ENCODE results near the gene NFAM1. TPM values are rescaled to one million over a fixed set of nuclear protein-coding genes. Genes with fewer than 3 reads are reported as not detected.

The NFAM1 gene
- polyA plus RNA-seq, 1 donor, result 1.8 TPM

DNA sequence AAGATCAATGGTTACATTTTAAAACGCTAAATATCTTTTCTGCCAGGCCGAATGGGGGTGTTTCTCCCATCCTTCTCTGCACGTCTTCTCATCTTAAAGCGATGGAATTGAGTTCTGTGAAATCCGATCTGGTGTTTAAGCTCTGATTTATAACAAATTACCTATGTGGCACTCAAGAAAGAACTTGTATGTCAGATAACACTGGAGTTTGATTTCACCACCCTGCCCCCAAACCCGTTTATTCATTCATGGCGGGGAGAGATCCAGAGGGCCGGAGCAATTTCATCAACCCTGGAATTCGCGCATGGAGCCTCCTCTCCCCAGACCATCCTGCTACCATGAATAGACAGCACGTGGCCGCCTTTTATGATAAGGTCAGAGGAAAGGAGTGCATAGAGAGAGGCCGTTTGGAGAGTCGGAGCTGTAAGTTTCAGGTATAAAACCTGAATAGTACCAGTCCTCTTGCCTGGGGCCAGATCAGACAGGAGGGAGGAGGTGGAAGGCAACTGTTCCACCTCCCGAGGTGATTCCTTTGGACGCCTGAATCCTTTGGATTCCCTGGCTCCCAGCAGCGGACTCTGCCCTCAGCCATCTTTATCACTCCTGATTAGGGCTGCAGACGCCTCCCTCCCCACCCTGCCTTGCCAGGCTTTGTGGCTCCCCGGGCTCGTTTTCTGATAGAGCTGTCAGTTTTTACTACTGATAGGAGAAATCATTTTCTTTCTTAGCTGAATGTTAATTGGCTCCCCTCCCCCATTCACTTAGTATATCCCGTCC lies 27.3 kb upstream of the NFAM1 start:
- peak; percentile 58 to 88 for DNase-seq
- Histone ChIP-seq H3K27ac (ENCODE audit: low read length) (peak overlapping the region; percentile 56), H3K9me3 (ENCODE audit: control insufficient read depth, low read depth, low read length) (no peaks in the 10 kb centered on the region), H3K27me3 (ENCODE audit: control insufficient read depth, insufficient read depth, low read length) (no peaks in the 10 kb centered on the region), H3K4me1 (ENCODE audit: control insufficient read depth, insufficient read depth, low read length) (peaks cover 17% of the 10 kb centered on the region), H3K4me3 (ENCODE audit: low read length) (no peak overlapping the region), H3K36me3 (ENCODE audit: control insufficient read depth, insufficient read depth, low read length) (no peaks in the 10 kb centered on the region)
- WGBS (ENCODE audit: insufficient coverage, low lambda C conversion rate), result 0% methylated on average over 1 of the region's 21 CpGs

DNA sequence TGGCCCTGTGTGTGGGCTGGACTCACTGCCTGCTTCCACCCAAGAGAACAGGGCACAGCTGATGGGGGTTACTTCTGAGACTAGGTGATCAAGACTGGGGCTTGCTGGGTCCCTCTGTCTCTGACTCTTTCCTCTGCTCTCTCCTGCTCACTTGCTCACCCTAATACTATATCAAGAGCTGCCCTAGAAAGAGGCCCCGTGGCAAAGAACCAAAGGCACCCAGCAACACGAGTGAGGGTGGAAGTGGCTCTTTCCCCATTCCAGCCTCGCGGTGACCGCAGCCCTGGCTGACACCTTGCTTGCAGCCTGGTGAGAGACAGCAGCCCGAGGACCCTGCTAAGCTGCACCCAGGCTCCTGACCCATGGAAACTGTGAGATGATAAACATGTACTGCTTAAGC lies 20.7 kb upstream of the NFAM1 start:
- Histone ChIP-seq H3K9me3 (ENCODE audit: control insufficient read depth, low read depth, low read length) (no peaks in the 10 kb centered on the region), H3K4me3 (ENCODE audit: low read length) (no peak overlapping the region), H3K27me3 (ENCODE audit: control insufficient read depth, insufficient read depth, low read length) (no peaks in the 10 kb centered on the region), H3K4me1 (ENCODE audit: control insufficient read depth, insufficient read depth, low read length) (no peaks in the 10 kb centered on the region), H3K36me3 (ENCODE audit: control insufficient read depth, insufficient read depth, low read length) (no peaks in the 10 kb centered on the region), H3K27ac (ENCODE audit: low read length) (no peak overlapping the region)
- WGBS (ENCODE audit: insufficient coverage, low lambda C conversion rate), result no CpG with 5 or more reads among the region's 6 CpGs
- DNase-seq, result no peak

DNA sequence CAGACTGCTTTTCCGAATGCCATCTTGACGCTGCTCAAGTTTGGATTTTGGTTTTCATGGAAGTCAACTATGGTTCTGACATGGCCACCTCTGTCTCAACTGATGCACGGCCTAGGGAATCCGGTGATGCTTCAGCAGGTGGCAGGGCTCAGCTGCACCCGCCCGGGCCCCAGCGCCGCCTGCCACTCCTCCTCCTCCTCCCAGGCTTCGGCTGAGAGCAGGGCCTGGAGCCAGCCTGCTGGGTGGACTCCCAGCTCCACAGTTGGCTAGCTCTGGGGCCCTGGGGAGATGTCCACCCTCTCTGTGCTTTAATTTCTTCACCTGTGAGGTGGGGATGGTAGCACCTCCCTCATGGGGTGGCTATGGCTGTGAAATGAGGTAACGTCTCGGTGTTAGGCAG lies 20.3 kb upstream of the NFAM1 start:
- H3K27ac ChIP-seq (ENCODE audit: low read length), result no peak overlapping the region
- H3K27me3 ChIP-seq (ENCODE audit: control insufficient read depth, insufficient read depth, low read length), result no peaks in the 10 kb centered on the region
- no CpG with 5 or more reads among the region's 11 CpGs for WGBS (ENCODE audit: insufficient coverage, low lambda C conversion rate)
- H3K4me3 ChIP-seq (ENCODE audit: low read length), result no peak overlapping the region
- no peaks in the 10 kb centered on the region for H3K9me3 ChIP-seq (ENCODE audit: control insufficient read depth, low read depth, low read length)
- no peaks in the 10 kb centered on the region for H3K4me1 ChIP-seq (ENCODE audit: control insufficient read depth, insufficient read depth, low read length)
- no peak for DNase-seq
- H3K36me3 ChIP-seq (ENCODE audit: control insufficient read depth, insufficient read depth, low read length), result no peaks in the 10 kb centered on the region

DNA sequence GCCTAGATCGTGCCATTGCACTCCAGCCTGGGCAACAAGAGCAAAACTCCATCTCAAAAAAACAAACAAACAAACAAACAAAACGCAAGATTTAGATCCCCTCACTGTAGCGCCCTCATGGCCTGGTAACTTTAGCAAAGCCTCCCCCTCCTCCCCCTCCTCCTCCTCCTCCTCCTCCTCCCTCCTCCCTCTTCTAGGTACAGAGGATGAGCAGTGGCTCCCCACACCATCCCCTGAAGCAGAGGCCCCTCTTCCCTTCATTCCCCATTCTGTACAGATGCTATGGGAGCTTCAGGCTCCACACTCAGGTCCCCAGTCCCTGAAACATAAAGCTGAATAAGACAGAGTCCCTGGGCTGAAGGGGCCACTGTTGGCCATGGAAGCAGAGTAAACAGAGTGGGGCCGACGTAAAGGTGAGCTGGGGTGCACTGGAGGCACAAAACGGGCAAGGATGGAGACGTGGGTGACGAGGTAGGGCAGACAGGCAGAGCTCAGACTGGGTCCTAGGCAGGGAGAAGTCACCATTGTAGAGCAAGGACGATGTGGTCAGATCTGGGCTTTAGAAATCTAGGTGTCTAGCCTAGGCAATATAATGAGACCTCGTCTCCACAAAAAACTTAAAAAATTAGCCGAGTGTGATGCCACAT lies 19.4 kb upstream of the NFAM1 start:
- no peak for DNase-seq
- H3K27ac ChIP-seq (ENCODE audit: low read length), result no peak overlapping the region
- no peaks in the 10 kb centered on the region for H3K36me3 ChIP-seq (ENCODE audit: control insufficient read depth, insufficient read depth, low read length)
- H3K9me3 ChIP-seq (ENCODE audit: control insufficient read depth, low read depth, low read length), result no peaks in the 10 kb centered on the region
- no CpG with 5 or more reads among the region's 11 CpGs for WGBS (ENCODE audit: insufficient coverage, low lambda C conversion rate)
- H3K27me3 ChIP-seq (ENCODE audit: control insufficient read depth, insufficient read depth, low read length), result no peaks in the 10 kb centered on the region
- H3K4me1 ChIP-seq (ENCODE audit: control insufficient read depth, insufficient read depth, low read length), result no peaks in the 10 kb centered on the region
- H3K4me3 ChIP-seq (ENCODE audit: low read length), result no peak overlapping the region

DNA sequence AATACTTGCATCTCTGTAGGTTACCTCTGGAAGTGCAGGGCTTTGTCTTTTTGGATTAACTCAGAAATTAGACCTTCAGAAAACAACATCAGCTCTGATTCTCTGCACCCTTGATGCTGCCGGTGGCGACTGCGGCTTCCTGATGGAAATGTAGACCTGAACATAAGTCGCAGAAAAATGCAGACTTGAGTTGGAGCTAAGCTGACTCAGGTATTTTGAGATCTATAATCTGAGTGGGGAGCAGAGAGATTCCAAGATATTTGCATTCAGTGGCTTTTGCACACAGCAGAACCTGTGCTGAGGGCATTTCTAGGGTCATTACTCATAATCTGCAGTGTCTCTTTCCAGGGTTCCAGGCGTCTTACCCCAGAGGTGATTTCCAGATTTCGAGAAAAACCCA lies 18.7 kb upstream of the NFAM1 start:
- H3K27me3 ChIP-seq (ENCODE audit: control insufficient read depth, insufficient read depth, low read length), result no peaks in the 10 kb centered on the region
- no peak overlapping the region for H3K4me3 ChIP-seq (ENCODE audit: low read length)
- H3K9me3 ChIP-seq (ENCODE audit: control insufficient read depth, low read depth, low read length), result no peaks in the 10 kb centered on the region
- WGBS (ENCODE audit: insufficient coverage, low lambda C conversion rate), result 100% methylated on average over 2 of the region's 6 CpGs
- no peaks in the 10 kb centered on the region for H3K36me3 ChIP-seq (ENCODE audit: control insufficient read depth, insufficient read depth, low read length)
- DNase-seq, result no peak
- H3K27ac ChIP-seq (ENCODE audit: low read length), result no peak overlapping the region
- no peaks in the 10 kb centered on the region for H3K4me1 ChIP-seq (ENCODE audit: control insufficient read depth, insufficient read depth, low read length)

DNA sequence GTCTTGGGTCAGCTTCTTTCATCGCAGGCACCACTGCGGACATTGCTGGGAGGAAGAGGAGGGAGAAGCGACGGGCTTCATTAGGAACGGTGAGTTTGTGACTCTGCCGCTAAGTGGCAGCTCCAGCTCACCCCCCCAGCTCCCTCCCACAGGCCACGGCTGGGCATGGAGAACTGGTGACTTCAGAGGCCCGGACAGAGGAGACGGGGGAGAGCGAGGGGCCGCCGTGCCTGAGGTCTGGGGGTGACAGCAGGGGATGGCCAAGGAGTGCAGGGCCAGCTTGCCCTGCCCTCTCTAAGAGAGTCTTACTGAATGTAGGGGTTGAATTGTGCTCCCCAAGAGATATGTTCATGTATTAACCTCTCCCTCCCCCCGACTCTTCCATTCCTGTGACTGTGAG lies 13.9 kb upstream of the NFAM1 start:
- no peak overlapping the region for H3K4me3 ChIP-seq (ENCODE audit: low read length)
- no peaks in the 10 kb centered on the region for H3K9me3 ChIP-seq (ENCODE audit: control insufficient read depth, low read depth, low read length)
- no peak for DNase-seq
- no peak overlapping the region for H3K27ac ChIP-seq (ENCODE audit: low read length)
- WGBS (ENCODE audit: insufficient coverage, low lambda C conversion rate), result no CpG with 5 or more reads among the region's 13 CpGs
- no peaks in the 10 kb centered on the region for H3K36me3 ChIP-seq (ENCODE audit: control insufficient read depth, insufficient read depth, low read length)
- H3K27me3 ChIP-seq (ENCODE audit: control insufficient read depth, insufficient read depth, low read length), result no peaks in the 10 kb centered on the region
- H3K4me1 ChIP-seq (ENCODE audit: control insufficient read depth, insufficient read depth, low read length), result peaks cover 18% of the 10 kb centered on the region

DNA sequence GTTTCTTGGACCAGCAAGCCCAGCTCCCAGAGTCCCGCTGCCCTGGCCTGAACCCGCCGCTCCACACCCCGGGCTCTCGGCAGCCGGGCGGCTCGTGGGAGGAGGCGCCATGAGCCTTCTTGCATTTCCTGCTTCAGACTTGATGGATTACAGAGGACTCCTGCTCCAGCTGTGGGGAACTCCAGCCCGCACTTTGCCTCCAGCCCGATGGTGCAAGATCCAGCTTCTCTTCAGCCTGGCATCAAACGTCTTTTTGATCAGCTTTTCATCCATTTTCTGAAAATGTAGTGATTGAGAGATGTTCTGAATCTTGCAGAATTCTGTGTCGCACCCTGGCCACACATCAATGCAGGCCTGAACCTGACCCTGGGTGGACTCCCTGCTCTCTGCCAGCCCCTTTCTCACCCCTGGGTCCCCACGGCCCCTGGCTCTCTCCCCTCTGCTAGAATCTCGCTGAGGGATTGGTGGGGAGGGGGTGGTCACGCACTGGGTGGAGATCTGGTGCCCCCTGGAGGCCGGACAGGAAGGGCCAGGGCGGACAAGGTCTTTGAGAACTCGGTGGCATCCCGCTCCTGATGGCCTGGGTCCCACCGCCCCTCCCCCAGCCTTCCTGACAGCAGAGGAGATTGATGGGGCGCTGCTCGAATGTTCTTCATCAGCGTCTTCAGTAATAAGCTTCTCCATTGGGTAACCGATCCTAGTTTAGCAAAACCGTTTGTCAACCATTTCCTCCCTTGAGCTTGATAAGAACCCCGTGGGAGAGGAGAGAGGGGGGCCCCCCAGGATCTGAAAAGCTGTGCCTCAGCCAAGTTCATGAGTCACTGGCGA lies 12.1 kb upstream of the NFAM1 start:
- no CpG with 5 or more reads among the region's 28 CpGs for WGBS (ENCODE audit: insufficient coverage, low lambda C conversion rate)
- H3K9me3 ChIP-seq (ENCODE audit: control insufficient read depth, low read depth, low read length), result no peaks in the 10 kb centered on the region
- H3K4me3 ChIP-seq (ENCODE audit: low read length), result peak overlapping the region; percentile 30
- no peaks in the 10 kb centered on the region for H3K27me3 ChIP-seq (ENCODE audit: control insufficient read depth, insufficient read depth, low read length)
- peaks cover 18% of the 10 kb centered on the region for H3K4me1 ChIP-seq (ENCODE audit: control insufficient read depth, insufficient read depth, low read length)
- H3K36me3 ChIP-seq (ENCODE audit: control insufficient read depth, insufficient read depth, low read length), result no peaks in the 10 kb centered on the region
- H3K27ac ChIP-seq (ENCODE audit: low read length), result peak overlapping the region; percentile 41
- DNase-seq, result peak; percentile 85 to 92

DNA sequence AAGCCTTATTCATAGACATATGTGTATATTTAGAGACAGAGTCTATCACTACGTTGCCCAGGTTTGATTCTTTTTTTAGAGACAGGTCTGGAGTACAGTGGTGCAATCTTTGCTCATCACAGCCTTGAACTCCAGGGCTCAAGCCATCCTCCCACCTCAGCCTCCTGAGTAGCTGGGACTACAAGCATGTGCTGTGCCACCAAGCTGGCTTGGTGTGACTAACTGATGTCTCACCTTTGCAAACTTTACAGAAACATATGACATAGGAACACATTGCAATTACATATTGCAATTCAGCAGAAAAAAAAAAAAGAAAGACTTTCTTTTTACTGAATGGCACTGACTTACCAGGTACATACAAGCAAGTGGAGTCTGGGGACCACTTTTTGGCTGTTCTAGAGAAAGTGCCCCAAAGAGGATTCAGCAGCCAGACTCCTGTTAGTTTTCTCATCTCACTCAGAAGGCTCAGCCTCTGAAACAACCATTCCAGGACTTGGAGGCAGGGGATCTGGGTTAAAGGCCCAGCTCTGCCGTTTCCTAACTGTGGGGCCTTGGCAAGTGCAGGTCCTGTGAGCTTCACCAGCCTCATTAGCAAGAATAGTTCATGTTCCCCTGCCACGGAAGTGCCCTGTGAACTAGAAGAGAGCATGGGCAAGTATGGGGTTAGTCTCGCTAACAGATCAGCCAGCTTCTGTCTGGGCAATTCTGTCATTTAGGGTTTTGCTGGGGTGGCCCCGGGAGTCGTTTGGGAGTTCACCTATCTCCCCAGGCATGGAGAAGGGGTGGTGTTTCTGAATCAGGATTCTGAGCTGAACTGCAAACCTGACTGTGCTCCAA lies 11.3 kb upstream of the NFAM1 start:
- Histone ChIP-seq H3K27me3 (ENCODE audit: control insufficient read depth, insufficient read depth, low read length) (no peaks in the 10 kb centered on the region), H3K9me3 (ENCODE audit: control insufficient read depth, low read depth, low read length) (no peaks in the 10 kb centered on the region), H3K4me1 (ENCODE audit: control insufficient read depth, insufficient read depth, low read length) (peaks cover 18% of the 10 kb centered on the region), H3K4me3 (ENCODE audit: low read length) (peak overlapping the region; percentile 30), H3K27ac (ENCODE audit: low read length) (no peak overlapping the region), H3K36me3 (ENCODE audit: control insufficient read depth, insufficient read depth, low read length) (no peaks in the 10 kb centered on the region)
- DNase-seq, result no peak
- WGBS (ENCODE audit: insufficient coverage, low lambda C conversion rate), result no CpG with 5 or more reads among the region's 6 CpGs

DNA sequence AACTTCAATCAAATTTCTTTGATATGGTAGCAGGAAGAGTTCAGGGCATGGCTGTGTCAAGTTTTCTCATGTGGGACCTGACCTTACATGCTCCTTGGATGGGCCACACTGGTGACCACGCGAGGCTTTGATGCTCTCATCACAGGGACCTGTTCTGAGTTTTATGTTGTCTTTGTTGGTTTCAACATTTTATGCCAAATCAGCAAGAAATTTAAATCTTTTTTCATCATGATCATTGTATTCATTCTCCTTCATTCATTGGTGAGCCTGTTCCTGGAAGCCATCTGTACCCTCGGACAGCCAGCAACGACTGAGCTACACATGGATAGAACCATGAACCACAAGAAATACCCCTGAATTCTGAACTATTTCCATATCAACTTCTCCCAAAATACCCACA lies 10.5 kb upstream of the NFAM1 start:
- no peak overlapping the region for H3K27ac ChIP-seq (ENCODE audit: low read length)
- DNase-seq, result no peak
- H3K4me1 ChIP-seq (ENCODE audit: control insufficient read depth, insufficient read depth, low read length), result peaks cover 23% of the 10 kb centered on the region
- H3K36me3 ChIP-seq (ENCODE audit: control insufficient read depth, insufficient read depth, low read length), result no peaks in the 10 kb centered on the region
- no peaks in the 10 kb centered on the region for H3K27me3 ChIP-seq (ENCODE audit: control insufficient read depth, insufficient read depth, low read length)
- no peak overlapping the region for H3K4me3 ChIP-seq (ENCODE audit: low read length)
- WGBS (ENCODE audit: insufficient coverage, low lambda C conversion rate), result no CpG with 5 or more reads among the region's 4 CpGs
- H3K9me3 ChIP-seq (ENCODE audit: control insufficient read depth, low read depth, low read length), result no peaks in the 10 kb centered on the region

DNA sequence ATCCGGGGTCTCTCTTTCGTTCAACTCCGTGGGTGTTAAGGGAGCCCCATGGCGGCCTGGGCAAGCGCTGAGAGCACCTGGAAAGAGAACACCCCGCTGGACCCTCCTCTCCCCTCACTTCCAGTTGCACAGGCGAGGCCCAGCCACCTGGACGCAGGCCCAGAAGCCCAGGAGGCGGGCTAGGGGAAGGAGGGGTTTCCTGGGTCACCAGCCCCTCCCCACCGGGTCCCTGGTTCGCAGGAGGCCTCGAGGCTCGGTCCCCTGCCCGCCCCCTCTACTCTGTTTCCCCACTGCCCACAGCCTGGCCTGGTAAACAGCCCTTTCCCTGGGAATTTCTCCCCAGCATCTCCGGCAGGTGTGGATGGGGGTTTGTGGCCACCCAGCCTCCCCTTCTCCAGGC lies 8.5 kb upstream of the NFAM1 start:
- H3K36me3 ChIP-seq (ENCODE audit: control insufficient read depth, insufficient read depth, low read length), result no peaks in the 10 kb centered on the region
- no peak overlapping the region for H3K27ac ChIP-seq (ENCODE audit: low read length)
- H3K4me1 ChIP-seq (ENCODE audit: control insufficient read depth, insufficient read depth, low read length), result peaks cover 23% of the 10 kb centered on the region
- H3K9me3 ChIP-seq (ENCODE audit: control insufficient read depth, low read depth, low read length), result no peaks in the 10 kb centered on the region
- H3K4me3 ChIP-seq (ENCODE audit: low read length), result no peak overlapping the region
- DNase-seq, result no peak
- no peaks in the 10 kb centered on the region for H3K27me3 ChIP-seq (ENCODE audit: control insufficient read depth, insufficient read depth, low read length)
- no CpG with 5 or more reads among the region's 15 CpGs for WGBS (ENCODE audit: insufficient coverage, low lambda C conversion rate)
